EL (cell line): Measurements from ENCODE around the gene MMP2.

Source experiments
- DNase-seq: peaks from one replicate; pipeline ENCODE4 v3.0.0-alpha.2; 2016

MMP2 gene

GRCh38 chr16:55478827-55479429 is at the start of gene MMP2:
Gene MMP2 (plus strand): TSS chr16:55479198. CDS start chr16:55479480, 282 bp downstream.
- peak; percentile 68 for DNase-seq

DNA sequence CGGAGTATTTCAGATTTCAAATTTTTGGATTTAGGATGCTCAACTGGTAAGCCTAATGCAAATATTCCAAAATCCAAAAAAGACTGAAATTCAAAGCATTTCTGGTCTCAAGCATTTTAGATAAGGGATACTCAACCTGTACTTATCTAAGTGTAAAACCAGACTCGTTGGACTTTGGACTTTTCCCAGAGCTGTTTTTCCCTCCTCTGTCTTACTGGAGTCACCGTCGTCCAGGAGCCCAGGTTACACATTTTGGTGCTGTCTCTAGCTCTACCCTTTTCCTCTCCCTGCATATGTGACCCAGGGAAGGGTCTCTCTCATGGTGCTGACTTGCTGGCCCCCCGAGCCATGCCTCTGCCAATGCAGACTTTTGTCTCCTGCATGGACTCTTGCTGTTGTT is 46.0 kb upstream of the MMP2 start:
- no peak for DNase-seq

- DNase-seq = no peak
These were observed 45.5 kb upstream of the MMP2 start for GRCh38 chr16:55433535-55433934.

GRCh38 chr16:55434000-55434399 is 45.0 kb upstream of the MMP2 start:
- DNase-seq = no peak

DNA sequence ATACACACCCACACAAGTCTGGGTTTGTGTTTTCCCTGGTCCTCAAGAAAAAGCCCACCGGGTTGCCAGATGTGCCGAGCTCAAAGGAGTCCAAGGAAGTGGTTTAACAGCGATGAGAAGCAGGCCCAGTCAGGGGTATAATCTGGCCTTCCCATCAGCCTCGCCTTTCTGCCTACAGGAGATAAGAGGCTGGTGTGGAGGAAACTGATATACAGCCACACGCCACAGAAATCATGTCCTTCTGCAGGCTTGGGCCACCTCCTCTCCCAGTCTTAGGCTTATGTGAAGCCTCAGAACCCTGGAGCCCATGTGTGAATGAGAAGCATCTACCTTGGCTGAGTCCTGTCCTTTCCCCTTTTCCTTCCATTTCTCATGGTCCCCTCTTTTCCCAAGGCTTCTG is 43.6 kb upstream of the MMP2 start:
- DNase-seq = no peak

- DNase-seq = no peak
These were observed 42.4 kb upstream of the MMP2 start for GRCh38 chr16:55436587-55436986.

DNA sequence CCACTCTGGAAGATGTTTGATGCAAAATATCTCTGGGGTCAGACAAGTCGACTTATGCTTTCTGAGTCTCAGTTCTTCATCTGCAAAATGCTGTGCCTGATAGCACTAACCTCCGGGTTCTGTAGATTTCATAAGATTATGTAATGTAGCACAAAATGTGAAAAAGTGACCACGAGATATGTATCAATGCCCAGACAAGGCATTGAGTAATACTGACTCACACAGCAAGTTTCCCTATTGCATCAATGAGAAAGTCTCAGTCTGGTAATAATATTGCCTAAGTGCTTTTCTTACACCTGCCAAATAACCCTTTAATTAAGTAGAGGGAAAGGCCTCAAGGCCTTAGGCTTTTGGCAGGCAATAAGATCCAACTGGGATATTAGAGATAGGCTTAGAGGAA is 41.4 kb upstream of the MMP2 start:
- DNase-seq = peak; percentile 4

- no peak for DNase-seq
These were observed 40.7 kb upstream of the MMP2 start for GRCh38 chr16:55438281-55438680.

- DNase-seq = no peak
These were observed 39.8 kb upstream of the MMP2 start for GRCh38 chr16:55439101-55439690.

DNA sequence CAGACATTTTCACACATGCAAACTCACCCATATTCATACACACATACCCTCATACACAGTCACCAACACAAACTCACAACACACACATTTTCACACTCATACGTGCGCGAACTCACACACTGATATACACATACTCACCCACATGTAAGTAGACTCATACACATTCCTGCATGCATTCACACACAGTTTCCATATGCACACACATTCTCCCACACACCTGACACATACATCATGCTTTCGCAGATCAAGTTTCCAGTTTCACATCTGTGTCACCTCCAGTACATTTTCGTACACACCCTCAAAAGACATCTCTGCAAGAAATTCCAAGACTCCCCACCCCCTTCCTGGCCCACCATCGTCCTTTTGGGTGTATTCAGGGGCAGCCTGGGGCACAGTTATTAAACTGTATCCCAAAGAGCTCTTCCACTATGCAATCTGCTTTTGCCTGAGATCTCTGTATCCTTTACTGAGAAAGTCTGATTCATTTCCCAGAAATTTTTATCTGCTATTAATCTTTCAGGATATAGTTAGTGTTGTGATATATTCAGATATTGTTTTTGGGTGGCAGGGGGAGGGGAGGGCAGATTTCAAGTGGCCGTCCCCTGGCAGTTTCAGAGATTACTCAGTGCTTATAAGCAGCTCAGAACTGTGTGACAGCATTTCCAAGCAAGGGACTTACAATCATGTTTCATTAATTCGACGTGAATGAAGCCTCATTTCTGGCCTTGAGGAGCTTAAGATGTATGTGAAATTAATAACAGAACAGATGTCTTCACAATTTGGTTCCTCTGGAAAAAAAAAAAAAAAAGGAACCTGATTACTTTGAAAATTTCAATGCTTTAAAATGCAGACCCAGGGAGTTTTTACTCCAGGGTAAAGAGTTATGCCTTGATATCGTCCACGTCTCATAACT is 35.3 kb upstream of the MMP2 start:
- DNase-seq = no peak

DNA sequence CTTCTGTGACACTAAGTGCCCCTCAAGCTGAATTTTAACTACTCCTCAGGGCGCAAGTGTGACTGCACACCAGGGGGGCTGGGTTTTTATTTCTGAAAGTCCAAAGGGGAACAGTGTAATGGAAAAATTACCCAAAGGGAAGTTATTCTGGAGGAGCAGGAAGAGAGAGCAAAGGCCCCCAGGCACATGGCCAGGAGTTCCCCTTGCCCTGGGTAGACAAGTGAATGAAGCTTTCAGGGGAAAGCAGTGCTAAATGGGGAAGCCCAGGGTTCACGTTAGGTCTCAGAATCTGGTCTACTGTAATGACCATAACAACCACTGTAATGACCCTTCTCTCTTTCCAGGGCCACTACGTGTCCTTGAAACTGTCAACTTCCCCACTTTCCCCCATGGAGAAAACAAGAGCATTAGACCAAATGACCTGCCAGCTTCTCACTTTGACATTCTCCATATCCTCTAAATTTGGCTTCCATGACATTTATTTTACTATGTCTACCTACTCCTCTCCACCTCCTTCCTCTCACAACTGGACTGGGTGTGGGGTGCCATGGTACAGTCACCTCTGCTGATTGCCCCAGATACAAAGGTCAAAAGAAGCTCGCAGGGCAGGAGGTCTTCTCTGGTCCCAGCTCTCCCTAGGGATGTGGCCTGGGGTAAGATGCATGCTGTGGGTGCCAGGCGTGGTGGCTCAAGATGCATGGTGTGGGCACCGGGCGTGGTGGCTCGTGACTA is 34.1 kb upstream of the MMP2 start:
- DNase-seq = no peak

DNA sequence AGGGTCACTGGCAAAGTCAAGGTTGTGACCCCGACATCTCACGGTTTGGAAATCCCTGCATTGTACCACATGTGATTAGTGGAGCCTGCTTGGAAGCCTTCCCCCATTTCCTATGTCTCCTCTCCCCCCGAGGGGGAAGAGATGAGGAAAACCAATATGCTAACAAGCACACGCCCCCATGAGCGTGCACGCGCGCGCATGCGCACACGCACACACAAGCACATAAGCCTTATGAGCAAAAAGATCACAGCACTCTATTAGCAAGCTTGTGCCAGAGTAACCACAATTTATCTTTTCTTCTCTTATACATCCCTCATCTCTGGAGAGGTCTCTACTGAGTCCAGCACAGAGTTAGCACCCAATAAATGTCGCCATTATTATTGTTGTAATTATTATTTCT is 31.8 kb upstream of the MMP2 start:
- no peak for DNase-seq

DNA sequence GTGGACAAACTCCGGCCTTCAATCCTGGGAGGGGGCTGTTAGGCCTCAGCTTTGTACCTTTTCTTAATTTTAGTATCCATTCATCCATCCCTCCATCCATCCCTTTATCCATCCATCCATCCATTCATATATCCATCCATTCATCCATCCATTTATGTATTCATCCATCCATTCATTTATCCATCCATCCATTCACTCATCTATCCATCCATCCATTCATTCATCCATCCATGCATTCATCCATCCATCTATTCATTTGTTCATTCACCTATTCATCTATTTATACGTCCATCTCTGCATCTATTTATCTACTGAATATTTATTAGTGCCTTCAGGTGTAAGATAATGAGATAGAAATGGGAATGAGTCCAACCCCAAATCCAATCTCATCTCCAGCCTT is 26.0 kb upstream of the MMP2 start:
- DNase-seq = no peak

- no peak for DNase-seq
These were observed 25.1 kb upstream of the MMP2 start for GRCh38 chr16:55453909-55454308.

- no peak for DNase-seq
These were observed 24.1 kb upstream of the MMP2 start for GRCh38 chr16:55454861-55455260.

DNA sequence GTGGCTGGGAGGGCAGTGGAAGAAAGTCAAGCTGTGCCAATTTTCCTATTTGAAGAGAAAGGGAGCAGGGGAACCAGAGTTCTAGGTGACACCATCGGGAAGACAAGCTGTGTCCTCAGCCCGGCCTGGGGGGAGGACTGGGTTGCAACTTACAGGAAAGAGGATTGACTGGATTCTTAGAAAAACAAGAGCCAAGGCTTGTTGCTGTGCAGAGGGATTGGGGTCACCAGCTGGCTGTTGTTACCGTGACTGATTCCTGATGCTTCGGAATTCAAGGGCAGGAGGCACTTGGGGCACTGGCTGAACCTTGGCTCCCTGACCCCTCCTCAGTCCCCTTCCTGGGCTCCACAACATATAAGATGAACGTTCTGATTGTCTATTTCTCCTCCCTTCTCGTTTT is 16.8 kb upstream of the MMP2 start:
- DNase-seq = no peak

GRCh38 chr16:55464375-55464774 is 14.6 kb upstream of the MMP2 start:
- DNase-seq = no peak

DNA sequence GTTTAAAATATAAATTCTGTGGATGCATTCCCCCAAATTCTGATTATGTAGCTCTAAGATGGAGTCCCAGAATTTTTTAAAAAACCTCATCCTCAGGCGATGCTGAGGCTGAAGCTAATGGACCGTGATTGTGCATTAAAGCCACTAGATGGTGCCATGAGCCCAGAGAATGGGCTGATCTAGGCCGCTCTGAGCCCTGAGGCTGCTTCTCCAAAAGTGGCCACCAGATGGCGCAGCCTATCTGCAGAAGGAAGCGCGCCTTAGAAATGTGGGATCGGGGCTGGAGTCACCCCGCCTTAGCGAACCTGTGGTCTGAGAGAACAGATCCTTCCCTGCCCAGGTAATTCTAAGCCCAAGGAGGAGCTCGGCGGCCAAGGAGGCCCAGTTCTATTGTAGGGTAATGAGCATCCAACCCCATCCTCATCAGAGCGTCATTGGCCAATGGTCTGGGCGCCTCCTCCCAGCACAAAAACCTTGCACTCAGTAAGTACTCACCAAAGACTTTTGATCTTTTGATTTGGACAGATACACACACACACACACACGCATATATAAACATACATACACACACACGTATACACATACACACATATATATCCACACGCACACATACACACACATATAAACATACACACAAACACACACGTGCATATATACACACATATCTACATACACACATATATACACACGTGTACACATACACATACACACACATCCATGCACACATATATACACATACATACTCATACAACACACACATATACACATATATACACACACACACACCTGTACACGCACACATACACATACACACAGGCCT is 13.7 kb upstream of the MMP2 start:
- peak; percentile 78 for DNase-seq

- DNase-seq = no peak
These were observed 12.8 kb upstream of the MMP2 start for GRCh38 chr16:55466209-55466608.

DNA sequence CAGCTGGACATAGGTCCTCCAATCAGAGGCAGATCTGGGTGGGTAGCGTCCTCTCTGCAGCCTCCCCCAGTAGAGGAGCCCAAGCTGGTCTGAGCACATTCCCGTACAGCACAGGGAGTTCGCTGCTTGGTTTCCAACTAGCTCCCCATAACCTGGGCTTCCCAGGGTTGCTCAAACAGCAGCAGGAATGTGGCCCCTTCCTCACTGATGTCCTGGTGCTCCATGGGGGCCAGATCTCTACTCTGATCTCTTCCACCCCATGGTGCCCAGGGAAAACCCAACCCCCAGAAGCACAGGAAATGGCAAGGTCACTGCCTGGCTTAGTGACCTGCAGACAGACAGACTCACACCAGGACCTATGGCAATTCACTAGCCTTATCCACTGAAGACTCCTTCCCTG is 11.1 kb upstream of the MMP2 start:
- DNase-seq = no peak

DNA sequence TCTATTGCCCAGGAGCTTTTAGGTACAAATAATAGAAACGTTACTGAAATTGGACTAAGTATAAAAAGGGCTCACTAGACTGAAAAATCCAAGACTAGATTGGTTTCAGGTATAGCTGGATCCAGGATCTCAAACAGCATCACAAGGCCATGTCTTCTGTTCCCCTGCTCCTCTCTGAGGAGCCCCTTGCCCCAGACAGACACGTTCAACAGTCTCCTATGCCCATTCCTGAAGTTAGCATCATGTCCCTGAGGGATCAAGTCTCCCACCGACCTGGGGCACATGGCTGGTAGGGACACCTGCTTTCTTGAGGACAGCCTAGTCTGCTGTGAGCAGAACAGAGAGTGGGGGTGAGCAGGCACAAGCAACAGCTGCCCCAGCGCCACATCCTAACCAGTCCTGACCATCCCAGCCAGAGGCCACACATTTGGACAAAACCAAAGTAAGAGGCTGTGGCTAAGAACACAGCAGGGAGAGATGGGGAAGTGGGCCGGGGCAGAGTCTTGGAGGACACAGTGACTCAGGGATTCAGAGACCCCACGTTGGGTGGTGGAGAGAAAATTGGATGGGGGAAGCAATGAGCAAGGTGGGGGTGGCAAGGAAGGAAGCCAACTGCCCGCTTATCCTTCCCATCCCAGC is 10.5 kb upstream of the MMP2 start:
- DNase-seq = no peak
